Ishikawa (cell line): ENCODE measurements around the gene PCNT.

Experiments used
- CEBPB ChIP-seq: IDR thresholded peaks from 2 replicates; pipeline ENCODE4 v1.6.1; 2012
- EGR1 ChIP-seq: IDR thresholded peaks from 2 replicates; pipeline ENCODE4 v1.6.1; 2012
- RAD21 ChIP-seq: IDR thresholded peaks from 2 replicates; pipeline ENCODE4 v1.6.1; 2012; ENCODE audit warnings: low read depth
- REST ChIP-seq: IDR thresholded peaks from 2 replicates; pipeline ENCODE4 v1.6.1; 2012; ENCODE audit warnings: low read depth, mild to moderate bottlenecking
- TAF1 ChIP-seq: IDR thresholded peaks from 2 replicates; pipeline ENCODE4 v1.6.1; 2012; ENCODE audit warnings: low read depth, mild to moderate bottlenecking
- TCF12 ChIP-seq: IDR thresholded peaks from 2 replicates; pipeline ENCODE4 v1.6.1; 2012; ENCODE audit warnings: low read depth
- TEAD4 ChIP-seq: IDR thresholded peaks from 2 replicates; pipeline ENCODE4 v1.6.1; 2012

GRCh38 chr21:46372014-46372485 lies 48.1 kb downstream of the PCNT start:
- TF ChIP-seq TEAD4 (no peak), TCF12 (no peak), EGR1 (no peak), CEBPB (no peak), RAD21 (no peak), TAF1 (no peak), REST (no peak)
